Right lung (tissue), 5 donors: ENCODE results near the gene UNC13D. TPM values are rescaled to one million over a fixed set of nuclear protein-coding genes. Genes with fewer than 3 reads are reported as not detected.
A peak's percentile ranks its signal among the peaks of the same experiment; 100 is the strongest.
"Not testable (repeated sequence)": the region's sequence is repeated elsewhere in the genome, so short reads cannot be mapped to it uniquely, and the experiment has no call there.

Experiments used
- DNase-seq, 2 donors: peaks; one replicate each; pipeline ENCODE4 v3.0.0-alpha.2; 2013
- polyA plus RNA-seq, 5 donors: library from polyadenylated mRNA; unstranded; fragments of 120-200 nt; gene quantifications; one replicate each; pipeline versions ENCODE4 v1.2.1 to v1.2.3, GENCODE V29; 2013; ENCODE audit warnings: inconsistent platforms in 1 of 5, low replicate concordance in 1 of 5; ENCODE audit not compliant: insufficient read length in 5 of 5, insufficient read depth in 1 of 5

Gene UNC13D
- polyA plus RNA-seq, 5 donors, result 20.7 to 43.6 (median 37.8) TPM

DNA sequence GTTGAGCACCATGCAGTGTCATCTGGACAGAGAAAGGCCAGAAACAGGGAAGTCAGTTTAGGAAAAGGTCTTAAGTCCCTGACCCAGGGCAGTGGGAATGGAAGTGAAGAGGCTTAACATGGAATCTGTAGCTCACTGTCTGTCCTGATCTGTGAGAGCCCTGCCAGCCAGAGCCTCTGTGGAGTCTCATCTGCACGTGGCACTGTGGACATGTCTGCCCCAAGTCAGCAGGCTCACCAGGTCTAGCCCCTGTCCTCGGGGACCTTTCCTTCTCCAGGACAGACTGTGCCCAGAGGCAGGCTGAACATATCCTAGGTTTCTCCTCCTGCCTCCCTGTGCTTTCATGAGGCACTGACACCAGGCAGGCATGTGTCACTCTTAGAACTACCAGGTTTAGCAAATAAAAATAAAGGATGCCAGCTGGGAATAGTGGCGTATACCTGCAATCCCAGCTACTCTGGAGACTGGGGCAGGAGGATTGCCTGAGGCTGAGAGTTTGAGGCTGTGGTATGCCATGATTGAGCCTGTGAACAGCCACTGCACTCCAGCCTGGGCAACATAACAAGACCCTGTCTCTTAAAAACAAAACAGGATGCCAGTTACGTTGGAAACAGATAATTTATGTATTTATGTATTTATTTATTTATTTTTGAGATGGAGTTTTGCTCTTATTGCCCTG lies 37.2 kb downstream of the UNC13D start:
- no peak for DNase-seq

DNA sequence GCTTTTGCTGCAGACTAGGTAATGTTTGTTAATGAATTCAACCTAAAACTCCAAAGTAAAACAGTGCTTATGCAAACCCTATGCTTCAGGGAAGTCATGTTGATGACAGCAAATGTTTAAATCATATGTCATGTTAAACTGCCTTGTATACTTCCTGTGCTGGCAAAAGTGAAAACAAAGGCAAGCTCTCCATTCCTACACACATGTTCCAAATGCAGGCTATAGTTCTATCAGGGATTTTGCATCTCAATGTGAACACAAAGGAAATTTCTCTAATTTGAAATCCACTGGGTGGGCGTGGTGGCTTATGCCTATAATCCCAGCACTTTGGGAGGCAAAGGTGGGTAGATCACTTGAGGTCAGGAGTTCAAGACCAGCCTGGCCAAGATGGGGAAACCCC lies 40.3 kb downstream of the UNC13D start:
- no peak for DNase-seq

DNA sequence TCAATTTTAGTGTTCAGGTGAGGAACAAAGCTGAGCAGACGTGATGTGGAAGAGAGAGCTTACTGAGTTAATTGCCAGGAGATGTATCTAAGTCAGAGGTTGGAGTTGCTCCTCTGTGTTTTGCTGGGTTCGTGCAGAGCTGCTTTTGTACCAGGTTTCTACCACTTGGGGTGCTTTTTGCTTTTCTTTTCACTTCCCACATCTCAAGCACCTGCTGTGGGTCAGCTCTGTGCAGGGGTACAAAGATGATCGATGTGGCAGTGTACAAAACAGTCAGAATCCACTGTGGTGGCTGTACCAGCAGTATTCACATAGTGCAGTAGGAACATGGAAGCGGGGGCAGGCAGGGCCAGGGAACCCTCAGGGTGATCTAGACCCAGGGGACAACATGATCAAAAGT lies 44.8 kb downstream of the UNC13D start:
- no peak for DNase-seq

DNA sequence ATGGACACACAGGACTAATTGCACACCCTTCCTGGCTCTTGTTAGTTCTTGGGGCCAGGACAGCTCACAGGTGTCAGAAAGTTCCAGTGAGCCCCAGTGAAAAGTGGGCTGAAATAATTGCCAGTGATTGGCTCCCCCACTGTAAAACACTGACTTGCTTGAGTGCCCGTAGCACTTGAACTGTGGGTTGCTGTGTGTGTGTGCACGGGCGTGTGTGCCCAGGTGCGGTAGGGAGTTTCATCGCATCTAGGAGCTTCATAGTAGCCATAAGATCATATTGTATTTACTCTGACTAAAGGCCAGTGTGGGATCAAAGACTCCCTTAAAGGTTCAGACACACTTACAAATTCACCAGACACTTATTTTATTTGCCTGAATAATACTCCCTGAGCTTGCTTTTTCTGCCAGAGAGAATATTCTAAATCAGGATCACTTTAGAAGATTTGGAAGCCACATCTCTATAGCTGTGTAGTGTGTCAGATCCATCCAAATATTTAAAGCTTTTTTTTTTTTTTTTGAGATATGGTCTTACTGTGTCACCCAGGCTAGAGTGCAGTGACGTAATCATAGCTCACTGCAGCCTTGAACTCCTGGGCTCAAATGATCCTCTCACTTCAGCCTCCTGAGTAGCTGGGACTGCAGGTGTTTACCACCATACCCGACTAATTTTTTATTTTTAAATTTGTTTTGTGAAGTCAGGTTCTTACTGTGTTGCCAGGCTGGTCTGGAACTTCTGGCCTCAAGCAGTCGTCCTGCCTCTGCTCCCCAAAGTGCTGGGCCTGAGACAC lies 48.2 kb downstream of the UNC13D start:
- DNase-seq, result no peak

DNA sequence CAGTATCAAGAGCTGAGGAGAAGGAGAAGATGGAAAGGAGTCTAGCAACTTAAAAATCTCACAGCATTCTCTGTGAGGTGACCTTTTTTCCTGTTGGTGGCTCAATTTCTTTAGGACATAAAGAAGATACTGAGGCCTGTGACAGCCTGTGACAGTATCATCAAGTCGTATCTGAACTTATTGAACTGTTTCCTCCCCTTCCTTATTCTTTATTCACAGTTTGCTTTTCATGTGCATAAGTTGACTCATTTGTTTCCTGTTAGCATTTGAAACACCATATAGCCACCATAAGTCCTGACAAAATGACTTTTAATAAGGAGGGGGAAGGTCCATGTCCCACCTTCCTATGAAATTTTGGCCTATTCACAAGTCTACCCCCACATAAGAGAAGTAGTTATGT lies 50.7 kb downstream of the UNC13D start:
- DNase-seq, result no peak

DNA sequence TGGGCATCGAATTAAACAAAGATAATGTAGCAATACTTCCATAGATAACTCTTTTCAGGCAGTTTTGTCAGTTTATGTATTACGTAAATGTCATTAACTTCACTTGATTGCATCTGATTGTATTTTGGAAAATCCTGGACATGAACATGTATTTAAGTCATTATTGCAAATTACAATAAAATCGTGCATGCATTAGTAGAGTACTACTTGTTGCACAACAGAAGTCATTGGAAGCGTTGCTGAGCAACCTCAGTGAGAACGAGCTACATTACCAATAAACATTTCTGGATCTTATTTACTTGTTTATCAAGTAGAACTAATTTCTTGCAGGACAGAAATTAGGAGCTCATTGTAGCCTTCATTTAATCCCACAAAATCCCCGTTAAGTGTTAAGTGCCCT lies 53.0 kb downstream of the UNC13D start:
- peak; percentile 64 to 80 for DNase-seq

DNA sequence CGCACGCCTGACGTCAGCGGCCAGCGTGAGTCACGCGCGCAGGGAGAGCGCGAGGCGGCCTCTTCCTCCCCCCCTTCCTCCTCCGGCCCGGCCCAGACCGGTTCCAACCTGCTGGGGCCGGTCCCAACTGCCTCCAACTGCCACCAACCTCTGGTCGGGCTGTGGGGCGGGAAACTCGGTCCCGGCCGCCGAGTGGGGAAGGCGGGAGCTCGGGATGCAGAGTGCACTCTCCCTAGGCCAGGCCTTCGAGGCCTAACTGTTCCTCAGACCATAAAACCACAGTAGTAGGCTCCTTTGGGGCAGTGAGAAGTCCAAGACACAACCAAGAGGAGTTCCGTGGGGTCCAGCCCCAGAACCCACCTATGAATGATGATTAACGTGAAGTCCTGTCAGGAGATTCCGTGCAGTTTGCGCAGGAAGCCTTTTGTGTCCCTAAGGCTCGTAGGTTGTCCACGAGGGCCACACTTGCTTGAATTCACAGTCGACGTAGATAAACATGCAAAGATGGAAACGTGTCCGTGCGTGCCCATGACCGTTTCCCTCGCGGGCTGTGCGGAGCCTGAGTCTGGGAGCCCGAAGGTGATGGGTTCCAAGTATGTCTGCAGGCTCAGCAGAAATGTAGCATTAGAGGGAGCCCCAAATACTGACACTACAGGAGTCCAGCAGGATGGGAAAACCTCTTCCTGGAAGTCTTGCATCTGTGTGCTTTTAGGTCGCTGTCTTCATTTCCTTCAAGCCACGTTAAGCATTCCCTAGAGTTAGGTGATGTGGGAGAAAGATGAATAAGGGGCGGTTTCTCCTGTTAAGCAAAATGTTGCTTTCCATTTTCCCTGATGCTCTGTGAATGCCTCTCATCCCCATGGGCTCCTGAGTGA lies 59.0 kb downstream of the UNC13D start:
- DNase-seq, result peak; percentile 95 to 97

DNA sequence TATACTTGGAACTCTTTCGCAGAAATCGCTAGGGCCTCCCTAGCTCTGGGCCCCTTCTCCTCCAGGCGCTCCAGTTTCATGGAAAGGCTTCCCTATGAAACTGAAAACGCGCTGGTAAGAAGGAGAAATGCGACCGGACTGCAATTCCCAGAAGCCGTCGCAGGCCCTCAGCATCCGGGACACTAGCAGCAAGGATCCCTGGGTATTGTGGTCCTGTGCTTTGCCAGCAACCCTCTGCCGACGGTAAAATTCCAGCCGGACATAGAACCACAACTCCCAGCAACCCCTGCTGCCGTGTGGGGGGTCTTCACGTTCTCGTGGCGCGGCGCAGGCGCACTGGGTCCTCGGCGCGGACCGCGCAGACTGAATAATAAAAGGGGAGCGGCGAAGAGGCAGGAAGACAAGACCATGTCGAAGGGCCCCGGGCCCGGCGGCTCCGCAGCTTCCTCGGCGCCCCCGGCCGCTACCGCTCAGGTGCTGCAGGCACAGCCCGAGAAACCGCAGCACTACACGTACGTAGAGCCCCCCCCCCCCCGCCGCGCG lies 59.7 kb downstream of the UNC13D start, which contains the start of gene UNK:
TSS of gene UNK (plus strand) at position 334 of the 543 bp plus-strand sequence. CDS start at position 409, 75 bp downstream.
- DNase-seq, result peak; percentile 99

DNA sequence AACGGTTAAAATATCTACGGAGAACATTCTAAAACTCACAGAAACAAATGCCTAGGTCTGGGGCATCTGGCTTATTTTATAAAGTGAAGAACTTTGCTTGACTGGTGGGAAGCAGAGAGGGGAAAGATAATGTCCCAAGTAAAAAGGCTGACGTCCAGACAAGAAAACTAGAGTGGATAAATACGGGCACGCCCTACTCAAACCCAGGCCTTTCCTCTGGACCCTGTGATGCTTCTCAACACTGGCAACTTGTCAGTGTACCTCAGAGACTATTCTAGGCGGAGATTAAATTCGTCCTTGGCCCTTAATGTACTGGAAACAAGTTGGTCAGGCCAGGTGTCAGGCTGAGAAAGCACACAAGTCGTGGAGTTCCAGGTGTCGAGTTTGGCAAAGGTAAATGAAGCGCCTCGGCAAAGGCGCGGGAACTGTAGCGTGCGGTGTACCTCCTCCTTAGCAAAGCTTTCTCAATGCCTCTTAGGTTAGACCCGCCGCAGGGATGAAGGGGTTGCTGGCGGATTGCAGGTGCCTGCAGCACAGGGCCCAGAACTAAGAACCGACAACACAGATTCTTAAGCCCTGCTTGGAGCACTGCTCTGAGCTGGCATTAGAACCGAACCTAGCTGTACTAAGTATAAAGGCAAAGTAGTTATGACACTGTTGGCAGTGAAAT lies 60.3 kb downstream of the UNC13D start:
- peak in 1 of 2 donors; percentile 28 for DNase-seq

DNA sequence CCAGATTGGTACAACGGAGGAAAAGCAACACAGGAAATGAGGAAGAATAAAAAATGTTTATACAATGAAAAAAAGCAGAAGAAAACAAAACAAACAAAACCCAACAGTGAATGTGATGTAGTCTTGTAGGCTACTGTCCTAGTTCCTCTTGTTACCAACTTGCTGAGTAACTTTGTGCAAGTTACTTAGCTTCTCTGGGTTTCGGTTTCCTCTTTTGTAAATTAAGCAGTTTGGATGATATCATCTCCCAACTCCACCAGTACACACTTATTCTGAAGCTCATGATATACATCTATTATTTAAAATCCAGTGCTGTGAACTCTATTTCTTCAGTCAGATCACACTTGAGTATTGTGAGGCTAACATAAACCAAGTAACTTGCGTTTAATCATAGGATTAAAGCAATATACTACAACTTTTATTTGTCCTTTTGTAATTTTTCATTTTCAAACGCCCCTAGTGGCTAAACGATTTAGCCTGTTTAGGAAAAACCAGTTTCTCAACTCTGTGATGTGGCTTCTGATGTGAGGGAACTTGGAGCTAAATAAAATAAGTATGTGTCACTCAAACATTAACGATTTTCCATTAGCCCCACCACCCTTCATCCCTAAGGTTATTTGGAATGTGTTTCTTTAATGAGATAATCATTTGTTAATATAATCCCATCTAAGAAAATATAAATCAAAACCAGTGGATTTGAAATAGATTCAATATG lies 61.0 kb downstream of the UNC13D start:
- peak; percentile 70 to 79 for DNase-seq

DNA sequence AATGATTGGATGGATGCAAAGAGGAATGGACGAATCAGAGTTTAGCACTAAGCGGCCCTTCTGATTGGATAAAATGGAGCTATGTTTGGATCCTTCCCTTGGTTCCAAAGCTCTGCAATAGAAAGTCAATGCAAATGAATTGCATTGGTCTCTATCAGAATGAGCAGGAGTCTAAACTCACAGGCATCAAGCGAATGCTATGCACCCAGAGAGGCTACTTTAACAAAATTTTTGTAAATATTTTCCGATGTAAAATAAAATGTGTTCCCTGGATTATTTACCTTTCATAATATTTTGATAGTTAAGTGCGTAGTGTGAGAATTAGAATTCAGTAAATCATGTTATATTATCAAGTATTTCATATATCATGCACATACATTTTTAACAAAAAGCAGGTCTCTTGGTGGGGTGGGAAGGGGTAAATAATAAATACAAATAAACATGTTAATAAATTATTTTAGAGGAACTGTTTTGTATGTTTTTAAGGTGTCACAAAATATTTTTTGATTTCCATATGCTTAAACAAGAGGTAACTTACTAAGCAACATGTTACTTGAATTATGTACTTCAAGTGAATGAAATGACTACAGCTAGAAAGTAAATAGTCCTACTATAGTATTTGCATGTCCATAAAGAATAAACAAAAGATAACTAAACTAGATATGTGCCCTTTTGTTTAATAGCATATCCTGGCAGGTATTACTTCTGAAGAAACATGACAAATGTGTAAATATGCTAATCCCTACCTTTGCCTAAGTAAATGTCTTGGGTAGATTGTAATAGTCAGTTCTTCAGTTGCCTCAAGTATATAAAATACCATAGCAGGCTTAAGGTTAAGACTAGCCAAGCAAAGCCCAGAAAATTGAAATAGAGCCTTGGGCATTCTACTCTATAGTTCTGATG lies 64.0 kb downstream of the UNC13D start:
- no peak for DNase-seq

DNA sequence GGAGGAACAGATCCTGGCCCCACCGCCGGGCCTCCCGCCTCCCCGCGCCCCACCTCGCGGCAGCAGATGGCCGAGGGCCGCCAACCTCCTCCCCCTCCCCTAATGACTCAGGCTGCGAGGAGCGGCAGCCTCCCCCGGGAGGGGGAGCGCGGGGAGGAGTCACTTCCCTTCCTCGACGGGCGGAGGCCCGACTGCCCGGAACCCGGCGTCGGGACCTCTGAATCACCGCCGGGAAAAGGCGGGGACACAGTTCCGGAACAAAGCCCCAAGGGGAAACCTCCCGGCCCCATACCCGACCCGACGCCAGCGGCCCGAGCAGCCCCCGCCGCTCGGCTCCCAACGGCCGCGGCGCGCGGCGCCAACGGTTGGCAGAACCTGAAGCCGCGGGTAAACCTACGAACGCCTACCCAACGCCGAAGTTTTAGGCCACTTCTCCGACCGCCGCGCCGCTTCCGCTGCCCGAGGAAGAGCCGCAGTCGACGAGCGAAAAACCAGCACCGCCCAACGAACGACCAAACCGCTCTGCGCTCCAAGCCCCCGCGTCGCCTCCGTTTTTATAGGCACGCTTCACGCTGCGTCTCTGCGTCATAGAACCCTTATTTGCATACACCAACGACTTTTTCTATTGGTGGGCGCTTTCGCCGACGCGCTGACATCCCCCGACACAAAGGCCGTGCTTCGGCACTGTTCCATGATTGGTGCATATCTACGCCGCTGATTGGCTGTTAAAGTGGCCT lies 64.8 kb downstream of the UNC13D start:
- DNase-seq, result peak; percentile 99 to 100

DNA sequence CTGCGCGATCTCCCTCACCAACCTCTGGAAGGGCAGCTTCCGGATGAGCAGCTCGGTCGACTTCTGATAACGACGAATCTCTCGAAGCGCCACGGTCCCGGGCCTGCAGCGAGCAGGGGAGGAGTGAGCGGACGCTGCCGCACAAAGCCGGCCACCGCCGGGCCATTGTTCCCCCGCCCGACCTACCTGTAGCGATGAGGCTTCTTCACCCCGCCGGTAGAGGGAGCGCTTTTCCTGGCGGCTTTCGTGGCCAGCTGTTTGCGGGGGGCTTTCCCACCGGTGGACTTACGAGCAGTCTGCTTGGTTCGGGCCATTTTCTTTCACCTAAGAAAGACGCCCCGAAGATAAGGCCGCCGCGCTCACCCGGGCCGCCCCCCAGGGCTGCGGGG lies 65.3 kb downstream of the UNC13D start:
- peak in 1 of 2 donors; percentile 32 for DNase-seq

DNA sequence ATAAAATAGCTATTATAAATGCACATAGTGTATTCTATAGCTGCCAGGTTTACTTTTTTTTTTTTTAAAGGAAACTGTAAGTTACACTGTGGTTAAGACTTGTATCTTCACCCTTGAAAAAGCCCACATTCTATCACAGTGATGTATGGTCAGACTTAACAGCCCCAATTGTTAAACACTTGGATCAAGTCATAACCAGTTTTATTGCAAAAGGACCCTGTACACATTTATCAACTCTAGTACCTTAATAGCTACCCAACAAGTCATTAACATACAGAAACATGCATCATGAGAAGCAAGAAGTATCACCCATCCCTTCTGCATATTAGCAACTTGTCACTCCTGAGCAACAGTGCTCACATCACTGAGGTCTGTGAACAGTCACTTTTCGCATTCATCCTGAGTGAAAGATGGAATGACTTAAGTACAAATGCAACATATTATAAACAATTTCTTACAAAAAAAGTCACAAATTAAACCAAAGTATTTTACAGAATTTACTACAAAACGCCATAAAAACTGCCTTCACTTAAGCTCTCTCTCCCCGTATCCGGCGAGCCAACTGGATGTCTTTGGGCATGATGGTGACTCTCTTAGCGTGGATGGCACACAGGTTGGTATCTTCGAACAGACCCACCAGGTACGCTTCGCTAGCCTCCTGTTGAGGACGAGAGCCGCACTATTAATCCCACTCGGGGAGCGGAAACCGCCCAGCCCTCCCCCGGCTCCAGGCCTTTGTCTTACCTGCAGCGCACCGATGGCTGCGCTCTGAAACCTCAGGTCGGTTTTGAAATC lies 65.9 kb downstream of the UNC13D start:
- not testable (repeated sequence) for DNase-seq

DNA sequence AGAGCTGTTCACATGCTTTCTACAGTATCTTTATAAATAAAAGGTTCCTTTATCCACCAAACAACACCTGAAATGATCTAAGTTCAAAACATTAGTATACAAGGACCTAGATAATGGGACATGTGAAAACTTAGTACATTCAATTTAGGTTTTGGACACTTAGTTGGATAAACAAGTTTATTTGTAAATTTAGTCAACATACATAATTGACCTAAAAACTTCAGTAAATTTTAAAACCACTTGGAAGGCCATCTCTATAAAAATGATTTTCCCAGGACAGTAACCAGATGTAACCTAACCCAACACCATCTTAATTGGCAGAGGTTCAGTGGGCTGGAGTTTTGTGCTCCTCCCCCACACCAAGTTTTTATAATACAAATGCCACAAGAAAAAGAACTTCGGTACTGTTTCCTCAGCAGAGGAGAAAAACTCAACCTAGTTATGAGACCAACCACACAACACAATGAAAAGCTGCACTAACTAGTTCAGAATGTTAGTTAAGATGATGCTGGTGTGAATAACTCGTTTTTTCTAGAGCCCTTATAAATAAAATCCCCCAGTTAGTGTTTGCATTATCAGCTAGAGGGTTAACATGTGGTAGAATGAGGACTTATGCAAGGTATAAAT lies 66.8 kb downstream of the UNC13D start:
- DNase-seq, result no peak
